H9 (cell line): ENCODE measurements around the gene EPS8. TPM values are rescaled to one million over a fixed set of nuclear protein-coding genes. Genes with fewer than 3 reads are reported as not detected.

Source experiments
- DNase-seq: peaks from one replicate; pipeline ENCODE4 v3.0.0-alpha.2; 2017
- H2AFZ ChIP-seq: one replicate; pipeline ENCODE4 v1.6.1; 2013; ENCODE audit warnings: mild to moderate bottlenecking, low read length, control low read depth, moderate library complexity
- H2AK5ac ChIP-seq: 2 replicates; pipeline ENCODE4 v1.6.1; 2013; ENCODE audit warnings: low read length, control low read depth, mixed read lengths; ENCODE audit not compliant: insufficient read length
- H2BK120ac ChIP-seq: one replicate; pipeline ENCODE4 v1.6.1; 2013; ENCODE audit warnings: low read depth, mild to moderate bottlenecking, low read length, control low read depth, inconsistent platforms; ENCODE audit not compliant: poor library complexity, severe bottlenecking
- H2BK12ac ChIP-seq: 2 replicates; pipeline ENCODE4 v1.6.1; 2013; ENCODE audit warnings: low read length, control low read depth, mixed read lengths, low read depth; ENCODE audit not compliant: insufficient read length
- H2BK15ac ChIP-seq: 2 replicates; pipeline ENCODE4 v1.6.1; 2013; ENCODE audit warnings: low read depth, low read length, control low read depth
- H2BK20ac ChIP-seq: one replicate; pipeline ENCODE4 v1.6.1; 2013; ENCODE audit warnings: low read depth, mild to moderate bottlenecking, low read length, control low read depth, inconsistent platforms; ENCODE audit not compliant: poor library complexity, severe bottlenecking
- H2BK5ac ChIP-seq: 2 replicates; pipeline ENCODE4 v1.6.1; 2013; ENCODE audit warnings: low read length, control low read depth, mixed read lengths; ENCODE audit not compliant: insufficient read length
- H3K14ac ChIP-seq: 2 replicates; pipeline ENCODE4 v1.6.1; 2013; ENCODE audit warnings: low read length, control low read depth; ENCODE audit not compliant: insufficient read depth
- H3K18ac ChIP-seq: 2 replicates; pipeline ENCODE4 v1.6.1; 2013; ENCODE audit warnings: low read depth, mild to moderate bottlenecking, mixed read lengths, low read length, control low read depth; ENCODE audit not compliant: insufficient read length
- H3K23ac ChIP-seq: 2 replicates; pipeline ENCODE4 v1.6.1; 2013; ENCODE audit warnings: low read length, control low read depth, mixed read lengths, low read depth; ENCODE audit not compliant: insufficient read length
- H3K23me2 ChIP-seq: 2 replicates; pipeline ENCODE4 v1.6.1; 2013; ENCODE audit warnings: low read depth, mild to moderate bottlenecking, mixed read lengths, low read length, control low read depth; ENCODE audit not compliant: insufficient read length, poor library complexity, severe bottlenecking
- H3K27ac ChIP-seq: 2 replicates; pipeline ENCODE4 v1.5.1; 2013; ENCODE audit warnings: low read length, control low read depth, mixed read lengths, low read depth; ENCODE audit not compliant: insufficient read length
- H3K27me3 ChIP-seq: 2 replicates; pipeline ENCODE4 v1.6.1; 2013; ENCODE audit warnings: low read length, control low read depth, inconsistent platforms; ENCODE audit not compliant: insufficient read depth
- H3K4ac ChIP-seq: 2 replicates; pipeline ENCODE4 v1.6.1; 2013; ENCODE audit warnings: low read depth, mild to moderate bottlenecking, control low read depth, inconsistent platforms, low read length, moderate library complexity
- H3K4me1 ChIP-seq: 2 replicates; pipeline ENCODE4 v1.6.1; 2013; ENCODE audit warnings: low read length, control low read depth, inconsistent platforms; ENCODE audit not compliant: insufficient read depth
- H3K4me2 ChIP-seq: 2 replicates; pipeline ENCODE4 v1.6.1; 2013; ENCODE audit warnings: low read length, control low read depth, mixed read lengths; ENCODE audit not compliant: insufficient read length, insufficient read depth
- H3K56ac ChIP-seq: 2 replicates; pipeline ENCODE4 v1.6.1; 2013; ENCODE audit warnings: low read depth, mild to moderate bottlenecking, mixed read lengths, low read length, control low read depth; ENCODE audit not compliant: insufficient read length
- H3K79me1 ChIP-seq: 2 replicates; pipeline ENCODE4 v1.6.1; 2013; ENCODE audit warnings: low read depth, mild to moderate bottlenecking, moderate library complexity, low read length, control low read depth, inconsistent platforms; ENCODE audit not compliant: insufficient read depth, poor library complexity, severe bottlenecking
- H3K79me2 ChIP-seq: 2 replicates; pipeline ENCODE4 v1.6.1; 2013; ENCODE audit warnings: low read length, control low read depth, inconsistent platforms; ENCODE audit not compliant: insufficient read depth
- H3K9ac ChIP-seq: 2 replicates; pipeline ENCODE4 v1.6.1; 2013; ENCODE audit warnings: low read length, control low read depth, mixed read lengths; ENCODE audit not compliant: insufficient read length; ENCODE audit errors: extremely low read depth
- H3K9me3 ChIP-seq: one replicate; pipeline ENCODE4 v1.6.1; 2013; ENCODE audit warnings: low read depth, low read length, inconsistent platforms; ENCODE audit not compliant: control insufficient read depth
- H3T11ph ChIP-seq: one replicate; pipeline ENCODE4 v1.6.1; 2013; ENCODE audit warnings: mild to moderate bottlenecking, low read length, control low read depth, inconsistent platforms
- H4K20me1 ChIP-seq: one replicate; pipeline ENCODE4 v1.6.1; 2013; ENCODE audit not compliant: control insufficient read depth, insufficient read length, insufficient read depth
- H4K5ac ChIP-seq: 2 replicates; pipeline ENCODE4 v1.6.1; 2013; ENCODE audit warnings: low read depth, mild to moderate bottlenecking, mixed read lengths, low read length, control low read depth; ENCODE audit not compliant: insufficient read length
- H4K8ac ChIP-seq: replicated peaks from 2 replicates; pipeline ENCODE4 v1.6.1; 2013; ENCODE audit warnings: low read length, control low read depth, mixed read lengths, low read depth; ENCODE audit not compliant: insufficient read length
- H4K91ac ChIP-seq: 2 replicates; pipeline ENCODE4 v1.6.1; 2013; ENCODE audit warnings: low read depth, mild to moderate bottlenecking, moderate library complexity, mixed read lengths, low read length, control low read depth; ENCODE audit not compliant: insufficient read length
- H3K27ac Mint-ChIP-seq, 3 experiments: 2 replicates in 2 of 3; 3 replicates in 1 of 3; pipeline ENCODE4 v1.8.0; 2020 to 2021; ENCODE audit warnings: mixed read lengths in 3 of 3, mild to moderate bottlenecking in 1 of 3, moderate library complexity in 1 of 3
- H3K27me3 Mint-ChIP-seq: 2 replicates; pipeline ENCODE4 v1.8.0; 2021; ENCODE audit warnings: low read depth, mild to moderate bottlenecking, moderate library complexity, mixed read lengths
- H3K36me3 Mint-ChIP-seq, 3 experiments: 2 replicates in 2 of 3; 3 replicates in 1 of 3; pipeline ENCODE4 v1.8.0; 2020 to 2021; ENCODE audit warnings: low read depth in 3 of 3, mixed read lengths in 3 of 3; ENCODE audit not compliant: insufficient read depth in 1 of 3
- H3K4me1 Mint-ChIP-seq, 2 experiments: 2 replicates each; pipeline ENCODE4 v1.8.0; 2020; ENCODE audit warnings: mixed read lengths in 2 of 2
- H3K4me3 Mint-ChIP-seq, 2 experiments: 2 replicates in 1 of 2; 3 replicates in 1 of 2; pipeline ENCODE4 v1.8.0; 2020 to 2021; ENCODE audit warnings: mild to moderate bottlenecking in 2 of 2, mixed read lengths in 2 of 2, moderate library complexity in 1 of 2
- H3K9me3 Mint-ChIP-seq, 2 experiments: 2 replicates in 1 of 2; 3 replicates in 1 of 2; pipeline ENCODE4 v1.8.0; 2020; ENCODE audit warnings: mild to moderate bottlenecking in 2 of 2, mixed read lengths in 2 of 2, moderate library complexity in 1 of 2
- CTCF ChIP-seq: fragments of 200-600 bp; sonication (generic); conservative IDR thresholded peaks from 3 replicates; pipeline ENCODE4 v1.8.0; 2021; ENCODE audit warnings: antibody characterized with exemption, mild to moderate bottlenecking
- WGBS: extraction: QIAGEN DNeasy Blood & Tissue Kit; methylation state at CpG from one replicate; pipeline ENCODE4 v1.1.7; 2013; ENCODE audit warnings: missing lambda C conversion rate, low lambda C conversion rate, mixed read lengths; ENCODE audit not compliant: insufficient read length; ENCODE audit errors: extremely low coverage; 5-methylcytosine and 5-hydroxymethylcytosine counted together
- total RNA-seq: library from RNA; stranded (reverse); gene quantifications from 2 replicates; pipeline ENCODE4 v1.2.1, GENCODE V29; 2021

Gene EPS8
- total RNA-seq, 1 experiment from 2014 or later, result 2.2 TPM

- Histone ChIP-seq H3K18ac (no peak overlapping the region), H4K8ac (no peak overlapping the region), H3K27me3 (no peaks in the 10 kb centered on the region), H3K79me2 (no peaks in the 10 kb centered on the region), H3K4me2 (no peak overlapping the region), H4K20me1 (no peaks in the 10 kb centered on the region), H2BK120ac (no peak overlapping the region), H3K4me1 (no peaks in the 10 kb centered on the region), H3K14ac (no peak overlapping the region), H3K9me3 (no peaks in the 10 kb centered on the region), H2AFZ (no peak overlapping the region), H2BK5ac (no peak overlapping the region), H3K23ac (no peak overlapping the region), H2AK5ac (no peak overlapping the region), H2BK15ac (no peak overlapping the region), H4K91ac (no peak overlapping the region), H3K9ac (no peak overlapping the region), H3K56ac (no peak overlapping the region), H2BK12ac (no peak overlapping the region), H3K79me1 (no peaks in the 10 kb centered on the region), H4K5ac (no peak overlapping the region), H3K27ac (no peak overlapping the region), H2BK20ac (no peak overlapping the region), H3K4ac (no peak overlapping the region), H3T11ph (no peak overlapping the region), H3K23me2 (no peaks in the 10 kb centered on the region)
- TF ChIP-seq CTCF, result no peak
- no peak for DNase-seq
- Mint-ChIP-seq H3K27me3 (no peaks in the 10 kb centered on the region), H3K9me3 (no peaks in the 10 kb centered on the region), H3K4me1 (no peaks in the 10 kb centered on the region), H3K36me3 (no peaks in the 10 kb centered on the region), H3K27ac (no peak overlapping the region), H3K4me3 (no peak overlapping the region)
- WGBS, result no CpG with 5 or more reads among the region's 1 CpG
Observed at GRCh38 chr12:15574353-15574752, 214.8 kb downstream of the EPS8 start.

Other genes with a start within 250 kb of the EPS8 start
- gene STRAP, start 93.0 kb upstream of the EPS8 start, total RNA-seq, result 210 and 218 TPM in 2 replicates
- gene DERA, start 121.9 kb upstream of the EPS8 start, total RNA-seq, result 20.5 and 20.9 TPM in 2 replicates